ENCODE results near the gene TOR1B.
"Not testable (repeated sequence)": the region's sequence is repeated elsewhere in the genome, so short reads cannot be mapped to it uniquely, and the experiment has no call there.

DNA sequence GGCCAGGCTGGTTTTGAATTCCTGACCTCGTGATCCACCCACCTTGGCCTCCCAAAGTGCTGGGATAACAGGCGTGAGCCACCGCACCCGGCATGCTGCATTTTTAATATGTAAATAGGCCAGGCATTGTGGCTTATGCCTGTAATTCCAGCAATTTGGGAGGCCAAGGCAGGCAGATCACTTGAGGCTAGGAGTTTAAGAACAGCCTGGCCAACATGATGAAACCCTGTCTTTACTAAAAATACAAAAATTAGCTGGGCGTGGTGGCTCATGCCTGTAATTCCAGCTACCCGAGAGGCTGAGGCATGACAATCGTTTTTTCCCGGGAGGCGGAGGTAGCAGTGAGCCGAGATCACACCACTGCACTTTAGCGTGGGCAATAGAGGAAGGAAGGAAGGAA is 18.0 kb upstream of the TOR1B start:
- TF ChIP-seq, protein P1, sequence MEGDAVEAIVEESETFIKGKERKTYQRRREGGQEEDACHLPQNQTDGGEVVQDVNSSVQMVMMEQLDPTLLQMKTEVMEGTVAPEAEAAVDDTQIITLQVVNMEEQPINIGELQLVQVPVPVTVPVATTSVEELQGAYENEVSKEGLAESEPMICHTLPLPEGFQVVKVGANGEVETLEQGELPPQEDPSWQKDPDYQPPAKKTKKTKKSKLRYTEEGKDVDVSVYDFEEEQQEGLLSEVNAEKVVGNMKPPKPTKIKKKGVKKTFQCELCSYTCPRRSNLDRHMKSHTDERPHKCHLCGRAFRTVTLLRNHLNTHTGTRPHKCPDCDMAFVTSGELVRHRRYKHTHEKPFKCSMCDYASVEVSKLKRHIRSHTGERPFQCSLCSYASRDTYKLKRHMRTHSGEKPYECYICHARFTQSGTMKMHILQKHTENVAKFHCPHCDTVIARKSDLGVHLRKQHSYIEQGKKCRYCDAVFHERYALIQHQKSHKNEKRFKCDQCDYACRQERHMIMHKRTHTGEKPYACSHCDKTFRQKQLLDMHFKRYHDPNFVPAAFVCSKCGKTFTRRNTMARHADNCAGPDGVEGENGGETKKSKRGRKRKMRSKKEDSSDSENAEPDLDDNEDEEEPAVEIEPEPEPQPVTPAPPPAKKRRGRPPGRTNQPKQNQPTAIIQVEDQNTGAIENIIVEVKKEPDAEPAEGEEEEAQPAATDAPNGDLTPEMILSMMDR (IDR thresholded peaks at IDR 0.05 in 2 of 3, conservative IDR thresholded peaks at IDR 0.05 in 1 of 3; ENCODE audit: borderline replicate concordance in 1 of 3, insufficient read depth in 1 of 3, low read depth in 2 of 3, low read length in 2 of 3), result not testable (repeated sequence)
- not testable (repeated sequence) for TF ChIP-seq POLR2A (IDR thresholded peaks at IDR 0.05; ENCODE audit: borderline replicate concordance, extremely low read depth, insufficient read depth, insufficient read length); YY1 (IDR thresholded peaks at IDR 0.05; ENCODE audit: extremely low read depth, insufficient replicate concordance, low read depth, low read length); POLR2AphosphoS5 (IDR thresholded peaks at IDR 0.05; ENCODE audit: low read depth, low read length); EZH2 (IDR thresholded peaks at IDR 0.05); RAD21 (IDR thresholded peaks at IDR 0.05; ENCODE audit: low read depth); EGR1 (IDR thresholded peaks at IDR 0.05; ENCODE audit: low read depth); CEBPB (IDR thresholded peaks at IDR 0.05; ENCODE audit: low read depth); JUND (IDR thresholded peaks at IDR 0.05); ELF1 (IDR thresholded peaks at IDR 0.05; ENCODE audit: borderline replicate concordance, low read depth)
- TF ChIP-seq, protein P2, sequence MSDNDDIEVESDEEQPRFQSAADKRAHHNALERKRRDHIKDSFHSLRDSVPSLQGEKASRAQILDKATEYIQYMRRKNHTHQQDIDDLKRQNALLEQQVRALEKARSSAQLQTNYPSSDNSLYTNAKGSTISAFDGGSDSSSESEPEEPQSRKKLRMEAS (IDR thresholded peaks at IDR 0.05), result not testable (repeated sequence)
- TF ChIP-seq, protein P3, sequence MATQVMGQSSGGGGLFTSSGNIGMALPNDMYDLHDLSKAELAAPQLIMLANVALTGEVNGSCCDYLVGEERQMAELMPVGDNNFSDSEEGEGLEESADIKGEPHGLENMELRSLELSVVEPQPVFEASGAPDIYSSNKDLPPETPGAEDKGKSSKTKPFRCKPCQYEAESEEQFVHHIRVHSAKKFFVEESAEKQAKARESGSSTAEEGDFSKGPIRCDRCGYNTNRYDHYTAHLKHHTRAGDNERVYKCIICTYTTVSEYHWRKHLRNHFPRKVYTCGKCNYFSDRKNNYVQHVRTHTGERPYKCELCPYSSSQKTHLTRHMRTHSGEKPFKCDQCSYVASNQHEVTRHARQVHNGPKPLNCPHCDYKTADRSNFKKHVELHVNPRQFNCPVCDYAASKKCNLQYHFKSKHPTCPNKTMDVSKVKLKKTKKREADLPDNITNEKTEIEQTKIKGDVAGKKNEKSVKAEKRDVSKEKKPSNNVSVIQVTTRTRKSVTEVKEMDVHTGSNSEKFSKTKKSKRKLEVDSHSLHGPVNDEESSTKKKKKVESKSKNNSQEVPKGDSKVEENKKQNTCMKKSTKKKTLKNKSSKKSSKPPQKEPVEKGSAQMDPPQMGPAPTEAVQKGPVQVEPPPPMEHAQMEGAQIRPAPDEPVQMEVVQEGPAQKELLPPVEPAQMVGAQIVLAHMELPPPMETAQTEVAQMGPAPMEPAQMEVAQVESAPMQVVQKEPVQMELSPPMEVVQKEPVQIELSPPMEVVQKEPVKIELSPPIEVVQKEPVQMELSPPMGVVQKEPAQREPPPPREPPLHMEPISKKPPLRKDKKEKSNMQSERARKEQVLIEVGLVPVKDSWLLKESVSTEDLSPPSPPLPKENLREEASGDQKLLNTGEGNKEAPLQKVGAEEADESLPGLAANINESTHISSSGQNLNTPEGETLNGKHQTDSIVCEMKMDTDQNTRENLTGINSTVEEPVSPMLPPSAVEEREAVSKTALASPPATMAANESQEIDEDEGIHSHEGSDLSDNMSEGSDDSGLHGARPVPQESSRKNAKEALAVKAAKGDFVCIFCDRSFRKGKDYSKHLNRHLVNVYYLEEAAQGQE (IDR thresholded peaks at IDR 0.05; ENCODE audit: low read depth), result not testable (repeated sequence)
- TF ChIP-seq, protein P4, sequence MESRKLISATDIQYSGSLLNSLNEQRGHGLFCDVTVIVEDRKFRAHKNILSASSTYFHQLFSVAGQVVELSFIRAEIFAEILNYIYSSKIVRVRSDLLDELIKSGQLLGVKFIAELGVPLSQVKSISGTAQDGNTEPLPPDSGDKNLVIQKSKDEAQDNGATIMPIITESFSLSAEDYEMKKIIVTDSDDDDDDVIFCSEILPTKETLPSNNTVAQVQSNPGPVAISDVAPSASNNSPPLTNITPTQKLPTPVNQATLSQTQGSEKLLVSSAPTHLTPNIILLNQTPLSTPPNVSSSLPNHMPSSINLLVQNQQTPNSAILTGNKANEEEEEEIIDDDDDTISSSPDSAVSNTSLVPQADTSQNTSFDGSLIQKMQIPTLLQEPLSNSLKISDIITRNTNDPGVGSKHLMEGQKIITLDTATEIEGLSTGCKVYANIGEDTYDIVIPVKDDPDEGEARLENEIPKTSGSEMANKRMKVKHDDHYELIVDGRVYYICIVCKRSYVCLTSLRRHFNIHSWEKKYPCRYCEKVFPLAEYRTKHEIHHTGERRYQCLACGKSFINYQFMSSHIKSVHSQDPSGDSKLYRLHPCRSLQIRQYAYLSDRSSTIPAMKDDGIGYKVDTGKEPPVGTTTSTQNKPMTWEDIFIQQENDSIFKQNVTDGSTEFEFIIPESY (IDR thresholded peaks at IDR 0.05; ENCODE audit: extremely low read depth, insufficient replicate concordance, low read length), result not testable (repeated sequence)
